ENCODE measurements around the gene CD93.

The CD93 gene

DNA sequence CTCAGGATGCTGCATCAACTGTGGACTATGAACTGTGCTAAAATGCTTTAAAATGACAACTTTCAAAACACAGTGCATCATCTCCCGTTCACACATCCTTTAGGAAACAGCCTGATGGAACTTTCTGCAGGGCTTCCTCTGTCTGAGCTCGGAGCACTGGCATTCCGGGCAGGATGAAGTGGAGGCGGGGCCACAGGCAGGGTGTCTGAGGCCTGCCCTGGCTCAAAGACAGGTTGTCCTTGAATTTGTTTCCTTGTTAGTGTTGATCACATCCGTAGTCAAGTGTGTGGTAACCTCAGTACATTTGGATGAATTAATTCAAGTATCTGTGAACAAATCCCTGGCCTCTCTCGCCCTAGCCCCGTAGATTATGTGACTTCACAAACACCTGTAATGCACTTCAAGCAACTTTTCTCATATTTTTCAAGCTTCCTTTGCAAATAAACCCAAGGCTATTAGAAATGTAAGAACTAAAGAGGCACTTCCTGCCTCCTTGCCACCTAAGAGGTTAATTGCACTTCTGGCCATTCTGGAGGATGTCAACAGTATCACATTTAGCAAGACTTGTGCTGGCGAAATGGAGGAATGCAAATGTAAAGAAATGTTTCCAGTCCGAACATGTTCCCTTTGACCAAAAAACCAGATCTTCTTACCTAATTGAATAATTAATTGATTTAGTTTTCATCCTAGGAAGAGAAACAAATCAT is 3.1 kb downstream of the CD93 start:
- Histone ChIP-seq H3K23ac (ENCODE audit: low read length) (no peak overlapping the region), H3K4me2 (ENCODE audit: low read length) (no peak overlapping the region), H2AK5ac (ENCODE audit: low read length) (no peak overlapping the region), H3K79me1 (ENCODE audit: low read length) (no peaks in the 10 kb centered on the region), H2BK120ac (ENCODE audit: low read depth, low read length) (no peak overlapping the region), H3K9ac (ENCODE audit: low read length) (no peak overlapping the region), H3K18ac (ENCODE audit: low read length) (no peak overlapping the region), H3K4ac (ENCODE audit: low read depth, low read length) (no peak overlapping the region), H3K27ac (ENCODE audit: low read depth, low read length) (no peak overlapping the region), H3K27me3 (ENCODE audit: insufficient read depth, low read length, poor library complexity) (no peaks in the 10 kb centered on the region), H3K56ac (ENCODE audit: low read length) (no peak overlapping the region), H3K4me1 (ENCODE audit: control insufficient read depth, low read depth, low read length) (no peaks in the 10 kb centered on the region), H3K4me3 (ENCODE audit: low read length) (no peak overlapping the region), H4K8ac (ENCODE audit: low read depth, low read length) (no peak overlapping the region), H4K5ac (ENCODE audit: low read length) (no peak overlapping the region), H3K79me2 (ENCODE audit: control insufficient read depth, insufficient read depth, low read length) (no peaks in the 10 kb centered on the region), H3K36me3 (ENCODE audit: control insufficient read depth, insufficient read depth, low read length) (no peaks in the 10 kb centered on the region), H2BK15ac (replicated peaks; ENCODE audit: low read depth) (no peak overlapping the region), H2BK5ac (ENCODE audit: low read length) (no peak overlapping the region)
- WGBS (ENCODE audit: extremely low coverage, insufficient coverage, low lambda C conversion rate) = no CpG with 5 or more reads among the region's 9 CpGs
- DNase-seq = peak; percentile 54

DNA sequence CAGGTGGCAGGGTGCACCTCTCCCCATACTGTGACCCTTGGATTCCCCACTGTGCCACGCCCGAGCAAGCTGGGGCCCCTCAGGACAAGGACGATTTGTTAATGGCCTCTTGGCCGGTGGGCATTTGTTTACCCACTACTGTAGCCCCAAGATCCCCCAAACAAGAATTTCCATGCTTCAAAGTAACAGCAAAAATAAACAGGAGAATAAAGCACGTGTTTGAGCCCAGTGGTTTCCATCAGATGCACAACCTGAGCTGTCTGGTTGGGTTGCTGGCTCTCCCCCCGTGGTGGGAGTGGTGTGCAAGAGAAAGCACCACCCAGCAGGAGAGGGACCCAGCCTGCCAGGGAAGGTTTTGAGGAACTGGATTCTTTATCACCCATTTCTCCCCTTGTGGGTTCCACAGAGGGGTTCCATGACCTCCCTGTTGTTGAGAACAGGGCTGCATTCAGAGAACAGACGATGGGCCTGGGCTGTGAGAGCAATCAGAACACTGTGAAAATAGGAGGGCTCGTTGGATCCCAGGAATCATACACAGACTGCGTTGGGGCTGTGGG is 4.8 kb downstream of the CD93 start:
- H3K4ac ChIP-seq (ENCODE audit: low read depth, low read length) = no peak overlapping the region

DNA sequence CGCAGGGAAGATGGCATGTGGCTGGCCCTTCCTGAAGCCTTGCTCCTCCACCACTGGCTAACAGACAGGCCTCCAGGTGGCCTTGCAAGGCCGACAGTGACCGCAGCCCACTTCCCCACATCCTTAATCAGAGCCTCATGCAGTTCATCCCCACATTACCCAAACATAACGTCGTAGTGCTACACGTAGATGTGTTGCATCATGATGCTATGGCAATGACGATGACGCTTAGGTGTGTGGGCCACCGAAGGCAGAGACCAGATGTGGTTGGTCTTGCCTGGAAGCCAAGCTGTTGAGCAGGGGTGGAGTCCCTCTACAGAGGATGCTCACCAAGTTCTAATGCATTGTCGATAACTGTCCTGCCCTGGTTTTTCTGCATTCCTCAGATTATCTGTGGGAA is 5.6 kb downstream of the CD93 start:
- Histone ChIP-seq H3K36me3 (ENCODE audit: control insufficient read depth, insufficient read depth, low read length) (no peaks in the 10 kb centered on the region), H2BK5ac (ENCODE audit: low read length) (no peak overlapping the region), H3K4me2 (ENCODE audit: low read length) (no peak overlapping the region), H3K27me3 (ENCODE audit: insufficient read depth, low read length, poor library complexity) (no peaks in the 10 kb centered on the region), H3K9ac (ENCODE audit: low read length) (no peak overlapping the region), H3K4ac (ENCODE audit: low read depth, low read length) (no peak overlapping the region), H2AK5ac (ENCODE audit: low read length) (no peak overlapping the region), H3K56ac (ENCODE audit: low read length) (no peak overlapping the region), H3K79me2 (ENCODE audit: control insufficient read depth, insufficient read depth, low read length) (no peaks in the 10 kb centered on the region), H3K79me1 (ENCODE audit: low read length) (no peaks in the 10 kb centered on the region), H3K4me3 (ENCODE audit: low read length) (no peak overlapping the region), H3K18ac (ENCODE audit: low read length) (no peak overlapping the region), H3K4me1 (ENCODE audit: control insufficient read depth, low read depth, low read length) (no peaks in the 10 kb centered on the region), H4K8ac (ENCODE audit: low read depth, low read length) (no peak overlapping the region), H4K5ac (ENCODE audit: low read length) (no peak overlapping the region), H2BK120ac (ENCODE audit: low read depth, low read length) (no peak overlapping the region), H3K27ac (ENCODE audit: low read depth, low read length) (no peak overlapping the region), H3K23ac (ENCODE audit: low read length) (no peak overlapping the region), H2BK15ac (replicated peaks; ENCODE audit: low read depth) (no peak overlapping the region)
- WGBS (ENCODE audit: extremely low coverage, insufficient coverage, low lambda C conversion rate) = no CpG with 5 or more reads among the region's 10 CpGs
- DNase-seq = no peak

More for the DNA sequence above, 4.8 kb downstream of the CD93 start:
- Histone ChIP-seq H3K4me1 (ENCODE audit: control insufficient read depth, low read depth, low read length) (no peaks in the 10 kb centered on the region), H3K4me3 (ENCODE audit: low read length) (no peak overlapping the region), H3K9ac (ENCODE audit: low read length) (no peak overlapping the region), H3K27ac (ENCODE audit: low read depth, low read length) (no peak overlapping the region), H3K18ac (ENCODE audit: low read length) (no peak overlapping the region), H2BK120ac (ENCODE audit: low read depth, low read length) (no peak overlapping the region), H3K79me2 (ENCODE audit: control insufficient read depth, insufficient read depth, low read length) (no peaks in the 10 kb centered on the region), H4K5ac (ENCODE audit: low read length) (no peak overlapping the region), H3K23ac (ENCODE audit: low read length) (no peak overlapping the region), H3K56ac (ENCODE audit: low read length) (no peak overlapping the region), H3K4me2 (ENCODE audit: low read length) (no peak overlapping the region), H2BK5ac (ENCODE audit: low read length) (no peak overlapping the region), H3K27me3 (ENCODE audit: insufficient read depth, low read length, poor library complexity) (no peaks in the 10 kb centered on the region), H3K79me1 (ENCODE audit: low read length) (no peaks in the 10 kb centered on the region), H2BK15ac (replicated peaks; ENCODE audit: low read depth) (no peak overlapping the region), H3K36me3 (ENCODE audit: control insufficient read depth, insufficient read depth, low read length) (no peaks in the 10 kb centered on the region), H2AK5ac (ENCODE audit: low read length) (no peak overlapping the region), H4K8ac (ENCODE audit: low read depth, low read length) (no peak overlapping the region)
- DNase-seq = no peak
- whole genome bisulfite sequencing (ENCODE audit: extremely low coverage, insufficient coverage, low lambda C conversion rate) = no CpG with 5 or more reads among the region's 9 CpGs

DNA sequence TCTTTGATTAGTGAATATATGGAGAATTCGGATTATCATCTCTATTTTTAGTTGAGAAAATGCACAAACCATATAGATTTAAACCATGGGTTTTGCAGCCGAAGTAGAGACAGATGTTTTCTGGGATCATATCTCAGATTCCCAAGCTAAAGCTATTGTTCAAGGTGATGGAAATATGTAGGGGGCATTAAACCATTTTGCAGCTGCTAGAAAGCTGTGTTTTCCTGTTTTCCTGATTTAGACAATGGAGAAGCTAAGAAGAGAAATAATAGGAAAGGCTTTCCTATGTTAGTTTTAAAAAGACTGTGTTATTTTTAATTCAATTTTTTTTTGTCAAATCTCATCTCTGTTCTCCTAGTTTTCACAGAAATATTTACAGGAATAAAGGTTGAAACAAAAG is 6.2 kb downstream of the CD93 start:
- Histone ChIP-seq H3K4me1 (ENCODE audit: control insufficient read depth, low read depth, low read length) (no peaks in the 10 kb centered on the region), H3K18ac (ENCODE audit: low read length) (no peak overlapping the region), H4K5ac (ENCODE audit: low read length) (no peak overlapping the region), H3K4ac (ENCODE audit: low read depth, low read length) (no peak overlapping the region), H2BK5ac (ENCODE audit: low read length) (no peak overlapping the region), H3K23ac (ENCODE audit: low read length) (no peak overlapping the region), H3K79me2 (ENCODE audit: control insufficient read depth, insufficient read depth, low read length) (no peaks in the 10 kb centered on the region), H3K36me3 (ENCODE audit: control insufficient read depth, insufficient read depth, low read length) (no peaks in the 10 kb centered on the region), H3K4me3 (ENCODE audit: low read length) (no peak overlapping the region), H2BK120ac (ENCODE audit: low read depth, low read length) (no peak overlapping the region), H3K27me3 (ENCODE audit: insufficient read depth, low read length, poor library complexity) (no peaks in the 10 kb centered on the region), H4K8ac (ENCODE audit: low read depth, low read length) (no peak overlapping the region), H2AK5ac (ENCODE audit: low read length) (no peak overlapping the region), H3K9ac (ENCODE audit: low read length) (no peak overlapping the region), H3K79me1 (ENCODE audit: low read length) (no peaks in the 10 kb centered on the region), H3K27ac (ENCODE audit: low read depth, low read length) (no peak overlapping the region), H3K4me2 (ENCODE audit: low read length) (no peak overlapping the region), H2BK15ac (replicated peaks; ENCODE audit: low read depth) (no peak overlapping the region), H3K56ac (ENCODE audit: low read length) (no peak overlapping the region)
- DNase-seq = no peak
- no CpG with 5 or more reads among the region's 2 CpGs for WGBS (ENCODE audit: extremely low coverage, insufficient coverage, low lambda C conversion rate)

DNA sequence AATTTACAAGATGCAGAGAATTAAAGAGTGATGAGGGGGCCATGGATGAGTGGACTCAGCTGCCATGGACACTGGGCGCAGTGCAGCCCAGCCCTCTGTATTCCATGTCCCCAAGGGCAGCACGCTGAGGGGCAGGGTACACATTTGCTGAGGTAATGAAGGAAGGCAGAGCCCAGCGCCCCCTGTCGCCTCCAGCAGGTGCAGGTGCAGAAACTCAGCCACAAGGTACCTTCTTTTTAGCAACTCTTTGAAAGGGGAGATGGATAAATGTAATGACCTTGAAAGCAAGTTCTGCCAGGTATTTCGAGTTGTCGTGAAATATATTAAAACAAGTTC is 7.1 kb downstream of the CD93 start:
- H2AK5ac ChIP-seq (ENCODE audit: low read length) = no peak overlapping the region
- H3K79me2 ChIP-seq (ENCODE audit: control insufficient read depth, insufficient read depth, low read length) = no peaks in the 10 kb centered on the region
- DNase-seq = peak; percentile 34
- WGBS (ENCODE audit: extremely low coverage, insufficient coverage, low lambda C conversion rate) = no CpG with 5 or more reads among the region's 6 CpGs
- H3K36me3 ChIP-seq (ENCODE audit: control insufficient read depth, insufficient read depth, low read length) = no peaks in the 10 kb centered on the region
- H3K4me3 ChIP-seq (ENCODE audit: low read length) = no peak overlapping the region
- no peak overlapping the region for H4K8ac ChIP-seq (ENCODE audit: low read depth, low read length)
- H3K9ac ChIP-seq (ENCODE audit: low read length) = no peak overlapping the region
- no peak overlapping the region for H3K4ac ChIP-seq (ENCODE audit: low read depth, low read length)
- H3K27me3 ChIP-seq (ENCODE audit: insufficient read depth, low read length, poor library complexity) = no peaks in the 10 kb centered on the region
- no peak overlapping the region for H3K56ac ChIP-seq (ENCODE audit: low read length)
- H2BK120ac ChIP-seq (ENCODE audit: low read depth, low read length) = no peak overlapping the region
- no peaks in the 10 kb centered on the region for H3K4me1 ChIP-seq (ENCODE audit: control insufficient read depth, low read depth, low read length)
- no peak overlapping the region for H2BK5ac ChIP-seq (ENCODE audit: low read length)
- no peak overlapping the region for H2BK15ac ChIP-seq (replicated peaks; ENCODE audit: low read depth)
- H3K27ac ChIP-seq (ENCODE audit: low read depth, low read length) = no peak overlapping the region
- no peaks in the 10 kb centered on the region for H3K79me1 ChIP-seq (ENCODE audit: low read length)
- H3K18ac ChIP-seq (ENCODE audit: low read length) = no peak overlapping the region
- no peak overlapping the region for H4K5ac ChIP-seq (ENCODE audit: low read length)
- H3K23ac ChIP-seq (ENCODE audit: low read length) = no peak overlapping the region
- no peak overlapping the region for H3K4me2 ChIP-seq (ENCODE audit: low read length)
